Panc1 (cell line): Measurements from ENCODE around the gene LRIG3. TPM values are rescaled to one million over a fixed set of nuclear protein-coding genes. Genes with fewer than 3 reads are reported as not detected.

Experiments
- ATAC-seq: fragments of 200-7000 bp; cut with Tn5 transposase; 2 replicates; pipeline ENCODE4 v1.9.1; 2020; ENCODE audit warnings: mild to moderate bottlenecking, moderate library complexity
- BruUV-seq: library from RNA; stranded (reverse); fragments of 400-500 nt; replicated peaks from 2 replicates; lab custom pipeline; 2021; lab: Mats Ljungman, UMichigan
- CTCF ChIA-PET: fragments of 300-600 bp; sonication (Branson Sonifier 250); formaldehyde crosslinking; loops from one replicate; lab custom pipeline; 2022; ENCODE audit warnings: antibody characterized with exemption; lab: Charles Lee
- POLR2A ChIA-PET: fragments of 300-600 bp; sonication (Branson Sonifier 250); formaldehyde crosslinking; loops from one replicate; lab custom pipeline; 2022; ENCODE audit warnings: antibody characterized with exemption; lab: Charles Lee
- DNase-seq: peaks from one replicate; pipeline ENCODE4 v3.0.0-alpha.2; 2010; ENCODE audit warnings: low read depth, low spot score
- H3K27ac ChIP-seq: 2 replicates; pipeline ENCODE4 v1.5.1; 2011; ENCODE audit warnings: mild to moderate bottlenecking, low read length, inconsistent platforms
- H3K27me3 ChIP-seq: fragments of 200-500 bp; sonication (Bioruptor generic); 2 replicates; pipeline ENCODE4 v1.6.0; 2014; ENCODE audit warnings: low read length, inconsistent platforms; ENCODE audit not compliant: control insufficient read depth, insufficient read depth
- H3K36me3 ChIP-seq: fragments of 200-500 bp; sonication (Bioruptor generic); 2 replicates; pipeline ENCODE4 v1.5.1; 2014; ENCODE audit warnings: inconsistent platforms, mild to moderate bottlenecking, low read length, moderate library complexity; ENCODE audit not compliant: control insufficient read depth, insufficient read depth
- H3K4me1 ChIP-seq: 2 replicates; pipeline ENCODE4 v1.5.1; 2011; ENCODE audit warnings: inconsistent platforms, mild to moderate bottlenecking, low read length, moderate library complexity; ENCODE audit not compliant: control insufficient read depth, insufficient read depth
- H3K4me3 ChIP-seq, 2 experiments: 2 replicates each; pipeline ENCODE4 v1.5.1; 2011 to 2012; ENCODE audit warnings: low read depth in 2 of 2, low read length in 2 of 2, mild to moderate bottlenecking in 2 of 2, inconsistent platforms in 1 of 2, moderate library complexity in 1 of 2
- H3K9me3 ChIP-seq: fragments of 200-500 bp; sonication (Bioruptor generic); 2 replicates; pipeline ENCODE4 v1.5.1; 2014; ENCODE audit warnings: low read depth, mild to moderate bottlenecking, inconsistent platforms, low read length, moderate library complexity; ENCODE audit not compliant: control insufficient read depth, insufficient read depth
- POLR2AphosphoS5 ChIP-seq: IDR thresholded peaks from 2 replicates; pipeline ENCODE4 v1.6.1; 2012; ENCODE audit warnings: mild to moderate bottlenecking, low read depth, low read length, moderate library complexity
- SIN3A ChIP-seq: IDR thresholded peaks from 2 replicates; pipeline ENCODE4 v1.6.1; 2012; ENCODE audit warnings: low read depth, mild to moderate bottlenecking, low read length, moderate library complexity, borderline replicate concordance; ENCODE audit not compliant: insufficient read depth
- TCF7L2 ChIP-seq: IDR thresholded peaks from 2 replicates; pipeline ENCODE4 v1.6.1; 2011; ENCODE audit warnings: mild to moderate bottlenecking, low read depth, low read length, inconsistent platforms
- in situ Hi-C: cut with HindIII; loops from 2 replicates; pipeline ENCODE4 v1.10.0; 2016; ENCODE audit warnings: low sequenced_read_pairs, low pct_unique_long_range_greater_than_20kb
- intact Hi-C: fragments of 100-400 bp; cut with micrococcal nuclease; formaldehyde crosslinking; loops from one replicate; pipeline ENCODE4 v1.10.0; 2022; ENCODE audit not compliant: unreplicated experiment
- total RNA-seq: library from RNA; stranded (reverse); gene quantifications from one replicate; pipeline ENCODE4 v1.2.1, GENCODE V29; 2021; ENCODE audit not compliant: unreplicated experiment
- TF ChIP-seq, protein P1 (sequence below), 2 experiments: IDR thresholded peaks; 2 replicates each; pipeline ENCODE4 v1.6.1; 2011 to 2012; ENCODE audit warnings: low read depth in 2 of 2, control low read depth in 1 of 2, low read length in 1 of 2, mild to moderate bottlenecking in 1 of 2, moderate library complexity in 1 of 2; ENCODE audit not compliant: insufficient read depth in 1 of 2
- TF ChIP-seq, protein P2 (sequence below): fragments of 450-650 bp; IDR thresholded peaks from 2 replicates; pipeline ENCODE4 v1.5.1; 2017; ENCODE audit warnings: mild to moderate bottlenecking

LRIG3 gene
- total RNA-seq, 1 experiment from 2014 or later = 12.1 TPM

DNA sequence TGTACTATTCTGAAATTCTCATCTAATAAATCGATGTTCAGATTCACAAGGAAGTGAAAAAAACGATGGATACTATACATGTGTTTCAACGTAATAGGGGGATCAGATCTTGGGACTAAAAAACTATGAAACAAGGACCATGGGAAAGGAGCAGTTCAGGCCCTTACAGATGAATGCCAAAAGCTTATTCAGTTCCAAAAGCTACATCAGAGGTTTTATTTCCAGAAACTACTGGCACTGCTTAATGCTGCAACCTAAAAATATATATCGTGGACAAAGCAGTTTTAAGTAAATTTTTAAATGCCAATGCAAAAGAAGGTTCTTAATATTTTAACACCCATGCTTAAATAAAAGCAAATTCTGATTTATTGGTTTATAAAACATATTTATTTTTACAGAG lies 38.5 kb downstream of the LRIG3 start:
- ChIA-PET CTCF (no interaction called here), POLR2A (no interaction called here)
- H3K4me3 ChIP-seq = no peak overlapping the region
- DNase-seq (no peak), ATAC-seq (no peak)
- in situ Hi-C loops (no loop called here), intact Hi-C loops (no loop called here)
- peaks cover 16% of the 10 kb centered on the region; the same call in 1 of the 2 replicates for H3K36me3 ChIP-seq
- no peaks in the 10 kb centered on the region for H3K4me1 ChIP-seq
- H3K27me3 ChIP-seq = no peaks in the 10 kb centered on the region
- TF ChIP-seq, protein P1, sequence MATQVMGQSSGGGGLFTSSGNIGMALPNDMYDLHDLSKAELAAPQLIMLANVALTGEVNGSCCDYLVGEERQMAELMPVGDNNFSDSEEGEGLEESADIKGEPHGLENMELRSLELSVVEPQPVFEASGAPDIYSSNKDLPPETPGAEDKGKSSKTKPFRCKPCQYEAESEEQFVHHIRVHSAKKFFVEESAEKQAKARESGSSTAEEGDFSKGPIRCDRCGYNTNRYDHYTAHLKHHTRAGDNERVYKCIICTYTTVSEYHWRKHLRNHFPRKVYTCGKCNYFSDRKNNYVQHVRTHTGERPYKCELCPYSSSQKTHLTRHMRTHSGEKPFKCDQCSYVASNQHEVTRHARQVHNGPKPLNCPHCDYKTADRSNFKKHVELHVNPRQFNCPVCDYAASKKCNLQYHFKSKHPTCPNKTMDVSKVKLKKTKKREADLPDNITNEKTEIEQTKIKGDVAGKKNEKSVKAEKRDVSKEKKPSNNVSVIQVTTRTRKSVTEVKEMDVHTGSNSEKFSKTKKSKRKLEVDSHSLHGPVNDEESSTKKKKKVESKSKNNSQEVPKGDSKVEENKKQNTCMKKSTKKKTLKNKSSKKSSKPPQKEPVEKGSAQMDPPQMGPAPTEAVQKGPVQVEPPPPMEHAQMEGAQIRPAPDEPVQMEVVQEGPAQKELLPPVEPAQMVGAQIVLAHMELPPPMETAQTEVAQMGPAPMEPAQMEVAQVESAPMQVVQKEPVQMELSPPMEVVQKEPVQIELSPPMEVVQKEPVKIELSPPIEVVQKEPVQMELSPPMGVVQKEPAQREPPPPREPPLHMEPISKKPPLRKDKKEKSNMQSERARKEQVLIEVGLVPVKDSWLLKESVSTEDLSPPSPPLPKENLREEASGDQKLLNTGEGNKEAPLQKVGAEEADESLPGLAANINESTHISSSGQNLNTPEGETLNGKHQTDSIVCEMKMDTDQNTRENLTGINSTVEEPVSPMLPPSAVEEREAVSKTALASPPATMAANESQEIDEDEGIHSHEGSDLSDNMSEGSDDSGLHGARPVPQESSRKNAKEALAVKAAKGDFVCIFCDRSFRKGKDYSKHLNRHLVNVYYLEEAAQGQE (IDR thresholded peaks at IDR 0.05; ENCODE audit: insufficient read depth in 1 of 2, low read depth in 2 of 2, low read length in 1 of 2) = no peak
- no peak for TF ChIP-seq TCF7L2
- TF ChIP-seq SIN3A = no peak
- TF ChIP-seq POLR2AphosphoS5 = no peak
- TF ChIP-seq, protein P2, sequence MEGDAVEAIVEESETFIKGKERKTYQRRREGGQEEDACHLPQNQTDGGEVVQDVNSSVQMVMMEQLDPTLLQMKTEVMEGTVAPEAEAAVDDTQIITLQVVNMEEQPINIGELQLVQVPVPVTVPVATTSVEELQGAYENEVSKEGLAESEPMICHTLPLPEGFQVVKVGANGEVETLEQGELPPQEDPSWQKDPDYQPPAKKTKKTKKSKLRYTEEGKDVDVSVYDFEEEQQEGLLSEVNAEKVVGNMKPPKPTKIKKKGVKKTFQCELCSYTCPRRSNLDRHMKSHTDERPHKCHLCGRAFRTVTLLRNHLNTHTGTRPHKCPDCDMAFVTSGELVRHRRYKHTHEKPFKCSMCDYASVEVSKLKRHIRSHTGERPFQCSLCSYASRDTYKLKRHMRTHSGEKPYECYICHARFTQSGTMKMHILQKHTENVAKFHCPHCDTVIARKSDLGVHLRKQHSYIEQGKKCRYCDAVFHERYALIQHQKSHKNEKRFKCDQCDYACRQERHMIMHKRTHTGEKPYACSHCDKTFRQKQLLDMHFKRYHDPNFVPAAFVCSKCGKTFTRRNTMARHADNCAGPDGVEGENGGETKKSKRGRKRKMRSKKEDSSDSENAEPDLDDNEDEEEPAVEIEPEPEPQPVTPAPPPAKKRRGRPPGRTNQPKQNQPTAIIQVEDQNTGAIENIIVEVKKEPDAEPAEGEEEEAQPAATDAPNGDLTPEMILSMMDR = no peak
- no peaks in the 10 kb centered on the region for H3K9me3 ChIP-seq
- BruUV-seq = no TSS peak
- H3K27ac ChIP-seq = no peak overlapping the region

DNA sequence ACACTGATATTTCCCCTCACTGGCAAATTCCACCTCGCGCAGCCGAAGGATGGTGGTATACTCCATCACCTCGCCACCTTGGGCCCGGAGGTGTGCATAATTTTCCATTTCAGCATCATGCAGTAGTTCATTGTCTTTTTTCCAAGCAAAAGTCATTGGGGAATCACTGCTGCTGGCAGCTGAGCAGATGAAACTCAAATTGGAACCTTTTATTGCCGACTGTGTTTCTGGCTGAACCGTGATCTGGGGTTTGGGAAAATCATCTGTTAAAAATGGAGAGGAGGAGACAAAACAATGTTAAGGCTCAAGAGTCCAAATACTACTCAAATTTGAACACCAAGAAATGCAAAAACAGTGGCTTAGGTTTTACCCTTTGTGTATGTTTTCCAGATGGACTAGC lies 39.7 kb downstream of the LRIG3 start:
- TF ChIP-seq, protein P1 (IDR thresholded peaks at IDR 0.05; ENCODE audit: insufficient read depth in 1 of 2, low read depth in 2 of 2, low read length in 1 of 2) = no peak
- no peak for TF ChIP-seq SIN3A
- TF ChIP-seq, protein P2 = no peak
- TF ChIP-seq TCF7L2 = no peak
- no peak for TF ChIP-seq POLR2AphosphoS5
- no TSS peak for BruUV-seq
- no peaks in the 10 kb centered on the region for H3K27me3 ChIP-seq
- in situ Hi-C loops (no loop called here), intact Hi-C loops (no loop called here)
- no peak overlapping the region for H3K4me3 ChIP-seq
- H3K4me1 ChIP-seq = no peaks in the 10 kb centered on the region
- peaks cover 18% of the 10 kb centered on the region; the same call in 1 of the 2 replicates for H3K36me3 ChIP-seq
- ChIA-PET CTCF (no interaction called here), POLR2A (no interaction called here)
- ATAC-seq = no peak
- H3K9me3 ChIP-seq = no peaks in the 10 kb centered on the region
- H3K27ac ChIP-seq = no peak overlapping the region
- DNase-seq = no peak
